Heart left ventricle (tissue), 16 donors: Measurements from ENCODE around the gene MAP1B. TPM values are rescaled to one million over a fixed set of nuclear protein-coding genes. Genes with fewer than 3 reads are reported as not detected.

Experiments
- ATAC-seq, 4 donors: fragments of 200-7000 bp; cut with Tn5 transposase; one replicate each; pipeline ENCODE4 v1.9.1; 2020 to 2022; ENCODE audit warnings: moderate library complexity in 4 of 4, mild to moderate bottlenecking in 3 of 4, moderate number of reproducible peaks in 1 of 4
- DNase-seq, 5 donors: peaks; one replicate each; pipeline ENCODE4 v3.0.0-alpha.2; 2020
- H3K27ac ChIP-seq, 12 donors: fragments of 200-600 bp; sonication (generic) in 4 of 12; one replicate each; pipeline versions ENCODE4 v1.5.0 to v1.8.0; 2016 to 2022; ENCODE audit warnings: mild to moderate bottlenecking in 2 of 12
- H3K27me3 ChIP-seq, 9 donors: fragments of 200-600 bp; sonication (generic) in 2 of 9; one replicate each; pipeline versions ENCODE4 v1.5.1 to v1.8.0; 2016 to 2022; ENCODE audit warnings: mild to moderate bottlenecking in 3 of 9
- H3K36me3 ChIP-seq, 9 donors: fragments of 200-600 bp; sonication (generic) in 2 of 9; one replicate each; pipeline versions ENCODE4 v1.5.0 to v1.8.0; 2018 to 2022; ENCODE audit warnings: mild to moderate bottlenecking in 2 of 9
- H3K4me1 ChIP-seq, 12 donors: fragments of 200-600 bp; sonication (generic) in 4 of 12; one replicate each; pipeline versions ENCODE4 v1.5.0 to v1.8.0; 2016 to 2022; ENCODE audit warnings: mild to moderate bottlenecking in 3 of 12
- H3K4me3 ChIP-seq, 12 donors: fragments of 200-600 bp; sonication (generic) in 4 of 12; one replicate each; pipeline versions ENCODE4 v1.5.0 to v1.8.0; 2017 to 2022; ENCODE audit warnings: mild to moderate bottlenecking in 9 of 12, moderate library complexity in 4 of 12
- H3K9me3 ChIP-seq, 12 donors: fragments of 200-600 bp; sonication (generic) in 4 of 12; one replicate each; pipeline versions ENCODE4 v1.5.0 to v1.8.0; 2016 to 2022; ENCODE audit warnings: mild to moderate bottlenecking in 1 of 12
- CTCF ChIP-seq, 12 donors: fragments of 200-600 bp; sonication (generic) in 4 of 12; IDR thresholded peaks; one replicate each; pipeline versions ENCODE4 v1.5.0 to v1.8.0; 2018 to 2022; ENCODE audit warnings: antibody characterized with exemption in 12 of 12, mild to moderate bottlenecking in 5 of 12
- POLR2A ChIP-seq, 2 donors: fragments of 450-650 bp; IDR thresholded peaks; one replicate each; pipeline ENCODE4 v1.6.1; 2017; ENCODE audit warnings: antibody characterized with exemption in 2 of 2, mild to moderate bottlenecking in 2 of 2, moderate library complexity in 2 of 2
- WGBS, 4 donors: extraction: QIAGEN DNeasy Blood & Tissue Kit in 2 of 4; methylation state at CpG; one replicate each; pipeline versions ENCODE4 v1.1.5 to v1.1.7; 2013 to 2018; 5-methylcytosine and 5-hydroxymethylcytosine counted together
- intact Hi-C, 10 donors: fragments of 100-400 bp; cut with DNase I; formaldehyde crosslinking; loops; one replicate each; pipeline versions ENCODE4 v1.11.1 to v1.14.2; 2022
- polyA plus RNA-seq, 2 donors: library from polyadenylated mRNA; stranded (reverse); fragments of 200-250 nt; gene quantifications; one replicate each; pipeline ENCODE4 v1.2.3, GENCODE V29; 2013
- total RNA-seq, 9 donors: library from RNA; depleted of rRNA in 2 of 9; stranded (reverse); fragments of >200 nt in 2 of 9; fragmentation: NEBNext Ultra II Directional in 3 of 9; extraction: Animal tissue kit (Norgen Biotek cat#: 25700) in 3 of 9; gene quantifications; one replicate each; pipeline versions ENCODE4 v1.1.0 to v1.2.4, GENCODE V29; 2016 to 2023
- donor health status: ischemic (EF 13 %, LVEDD 7.1; RV severe dilation, severe dysfunction).
- donor health status: healthy with polysubstance abuse.
- donor health status: DM: no; HTN: yes; CAD: no.
- donor health status: DM: no; HTN: no; CAD: no.
- donor health status: ischemic (EF 25% LVEDD 6.9; RV normal size, moderate dysfunction).
- donor health status: ischemic (EF 25% LVEDD 5.7; RV mildly dilated, moderate dysfunction).
- donor health status: healthy.
- donor health status: DM: yes; HTN: yes; CAD: no.
- donor health status: ischemic (EF 35%, LVEDD 5.7; RV mildly dilated, moderate dysfunction).
- donor health status: nonischemic (EF 11% LVEDD 7.7; RV severe dilation, severe dysfunction).
- donor health status: DM: yes; HTN: yes; CAD: no.
- donor health status: PGD.
- donor health status: ischemic (EF 29% LVEDD 5.4; RV normal size, mild dysfunction).
- donor health status: nonischemic (EF 23%, LVEDD 6.1; RV moderate dilation, normal function).

Gene MAP1B
- total and polyA plus RNA-seq, 11 donors = 10.1 to 603 (median 133) TPM

GRCh38 chr5:72077390-72077789 lies 29.9 kb upstream of the MAP1B start:
- H3K27me3 ChIP-seq = peaks cover 0 to 5% (median 0%) of the 10 kb centered on the region in 9 donors
- TF ChIP-seq CTCF (IDR thresholded peaks at IDR 0.05) (no peak), POLR2A (IDR thresholded peaks at IDR 0.05) (no peak)
- no peak for DNase-seq
- no peak for ATAC-seq
- intact Hi-C loops = no loop called here
- H3K36me3 ChIP-seq = no peaks in the 10 kb centered on the region
- no peak overlapping the region for H3K4me3 ChIP-seq
- no peak overlapping the region for H3K27ac ChIP-seq
- H3K9me3 ChIP-seq = no peaks in the 10 kb centered on the region
- 83 to 90% (median 88%) methylated on average over 3 of the region's 3 CpGs for WGBS, 4 donors
- peaks cover 0 to 6% (median 0%) of the 10 kb centered on the region in 12 donors for H3K4me1 ChIP-seq

- intact Hi-C loops = no loop called here
- 13 to 26% (median 18%) methylated on average over 3 to 7 of the region's 7 CpGs for WGBS, 4 donors
- no peaks in the 10 kb centered on the region for H3K36me3 ChIP-seq
- DNase-seq (peak; percentile 28 to 64 (median 37)), ATAC-seq (peak; percentile 52 to 82 (median 70))
- H3K4me3 ChIP-seq = no peak overlapping the region
- H3K27me3 ChIP-seq = peaks cover 0 to 5% (median 0%) of the 10 kb centered on the region in 9 donors
- peak overlapping the region in 1 of 12 donors; percentile 42 for H3K27ac ChIP-seq
- TF ChIP-seq CTCF (IDR thresholded peaks at IDR 0.05) (peak in 3 of 12 donors; percentile 7 to 32 (median 23)), POLR2A (IDR thresholded peaks at IDR 0.05) (no peak)
- H3K4me1 ChIP-seq = peaks cover 0 to 6% (median 0%) of the 10 kb centered on the region in 12 donors
- H3K9me3 ChIP-seq = no peaks in the 10 kb centered on the region
These were observed 28.0 kb upstream of the MAP1B start for GRCh38 chr5:72079288-72079687.

- WGBS, 4 donors = 71 to 73% (median 72%) methylated on average over 1 of the region's 1 CpG
- no peak for ATAC-seq
- intact Hi-C loops = no loop called here
- no peaks in the 10 kb centered on the region for H3K9me3 ChIP-seq
- no peak overlapping the region for H3K27ac ChIP-seq
- TF ChIP-seq POLR2A (IDR thresholded peaks at IDR 0.05) = no peak
- TF ChIP-seq CTCF (IDR thresholded peaks at IDR 0.05) = no peak
- peaks cover 0 to 6% (median 0%) of the 10 kb centered on the region in 12 donors for H3K4me1 ChIP-seq
- H3K36me3 ChIP-seq = no peaks in the 10 kb centered on the region
- no peak for DNase-seq
- peaks cover 0 to 5% (median 0%) of the 10 kb centered on the region in 9 donors for H3K27me3 ChIP-seq
- H3K4me3 ChIP-seq = no peak overlapping the region
These were observed 25.2 kb upstream of the MAP1B start for GRCh38 chr5:72082048-72082447.

- no peaks in the 10 kb centered on the region for H3K4me1 ChIP-seq
- TF ChIP-seq POLR2A (IDR thresholded peaks at IDR 0.05) = no peak
- no peak for TF ChIP-seq CTCF (IDR thresholded peaks at IDR 0.05)
- no peak overlapping the region for H3K27ac ChIP-seq
- intact Hi-C loops = no loop called here
- 72 to 82% (median 76%) methylated on average over 4 of the region's 4 CpGs for WGBS, 4 donors
- H3K36me3 ChIP-seq = no peaks in the 10 kb centered on the region
- H3K27me3 ChIP-seq = no peaks in the 10 kb centered on the region
- DNase-seq (no peak), ATAC-seq (no peak)
- no peak overlapping the region for H3K4me3 ChIP-seq
- H3K9me3 ChIP-seq = no peaks in the 10 kb centered on the region
These were observed 22.4 kb upstream of the MAP1B start for GRCh38 chr5:72084876-72085275.
